ENCODE results near the gene SORCS2.
A peak's percentile ranks its signal among the peaks of the same experiment; 100 is the strongest.

Gene SORCS2

GRCh38 chr4:7192252-7193029 is at the start of gene SORCS2:
TSS of gene SORCS2 (plus strand) at chr4:7192538.
- H3K4me1 ChIP-seq (ENCODE audit: insufficient read depth, insufficient read length), result peaks cover 20% of the 10 kb centered on the region
- H3K27me3 ChIP-seq (ENCODE audit: insufficient read depth, insufficient read length), result peaks cover 54% of the 10 kb centered on the region
- DNase-seq (ENCODE audit: low read depth, low spot score), result peak; percentile 48

DNA sequence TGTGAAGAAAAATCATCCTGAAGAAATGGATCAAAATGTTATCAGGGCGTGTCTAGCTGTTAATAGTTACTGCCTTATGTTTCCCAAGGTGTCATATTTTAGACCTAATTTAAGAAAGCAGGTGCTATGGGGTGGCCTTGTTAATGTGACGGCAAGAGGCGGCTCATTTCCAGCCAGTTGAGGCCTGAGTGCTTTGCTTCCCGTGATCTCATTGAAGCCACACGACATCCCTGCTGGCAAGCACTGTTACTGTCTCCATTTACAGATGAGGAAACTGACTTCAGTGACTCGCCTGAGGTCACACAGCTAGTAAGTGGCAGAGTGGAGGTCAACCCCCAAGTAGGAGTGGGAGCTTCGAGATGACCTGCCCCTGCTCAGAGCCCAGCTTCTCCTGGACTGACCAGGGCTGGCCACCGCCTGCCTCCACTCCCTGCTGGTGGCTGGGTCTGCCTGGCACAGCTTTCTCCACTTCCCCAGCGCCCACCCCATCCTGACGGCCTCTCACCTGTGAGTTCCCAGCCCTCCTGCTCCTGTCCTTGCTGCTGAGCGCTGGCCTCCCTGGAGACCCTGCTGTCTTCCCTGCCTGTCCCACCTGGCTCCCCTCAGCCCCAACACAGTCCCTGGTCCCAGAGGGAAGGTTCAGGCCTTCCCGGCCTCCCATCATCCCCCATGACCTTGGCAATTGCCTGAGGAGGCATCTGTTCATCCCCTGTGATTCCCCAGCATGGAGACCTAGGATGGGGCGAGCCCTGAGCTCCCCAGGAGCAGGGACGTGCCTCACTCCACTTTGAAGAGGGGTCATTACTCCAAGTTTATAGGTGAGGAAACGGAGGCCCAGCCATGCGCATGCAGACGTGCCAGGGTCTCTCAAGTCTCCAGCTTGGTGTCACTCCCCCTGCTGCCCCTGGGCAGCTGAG is 47.7 kb upstream of the SORCS2 start:
- Histone ChIP-seq H3K4me3 (ENCODE audit: insufficient read length, low read depth) (no peak overlapping the region), H3K9me3 (ENCODE audit: insufficient read depth, low read length) (no peaks in the 10 kb centered on the region), H3K9ac (ENCODE audit: insufficient read length, low read depth) (no peak overlapping the region), H3K27me3 (ENCODE audit: insufficient read depth, insufficient read length) (no peaks in the 10 kb centered on the region), H3K4me1 (ENCODE audit: insufficient read depth, insufficient read length) (peaks cover 6% of the 10 kb centered on the region), H3K36me3 (ENCODE audit: insufficient read depth, insufficient read length, low read length) (no peaks in the 10 kb centered on the region)
- DNase-seq (ENCODE audit: low read depth, low spot score), result no peak
- TF ChIP-seq SUZ12 (IDR thresholded peaks at IDR 0.05; ENCODE audit: extremely low read depth, insufficient read depth, insufficient read length), result no peak
- TF ChIP-seq ZNF274 (IDR thresholded peaks at IDR 0.05; ENCODE audit: low read depth, low read length), result no peak
- TF ChIP-seq YY1 (IDR thresholded peaks at IDR 0.05; ENCODE audit: insufficient read depth, insufficient read length), result no peak

More at GRCh38 chr4:7192252-7193029, at the start of gene SORCS2:
- no peaks in the 10 kb centered on the region for H3K9me3 ChIP-seq (ENCODE audit: insufficient read depth, low read length)
- no peaks in the 10 kb centered on the region for H3K36me3 ChIP-seq (ENCODE audit: insufficient read depth, insufficient read length, low read length)
- peak within 1 kb of the TSS; percentile 79 for H3K9ac ChIP-seq (ENCODE audit: insufficient read length, low read depth)
- no peak for TF ChIP-seq YY1 (IDR thresholded peaks at IDR 0.05; ENCODE audit: insufficient read depth, insufficient read length)
- H3K4me3 ChIP-seq (ENCODE audit: insufficient read length, low read depth), result peak within 1 kb of the TSS; percentile 68

DNA sequence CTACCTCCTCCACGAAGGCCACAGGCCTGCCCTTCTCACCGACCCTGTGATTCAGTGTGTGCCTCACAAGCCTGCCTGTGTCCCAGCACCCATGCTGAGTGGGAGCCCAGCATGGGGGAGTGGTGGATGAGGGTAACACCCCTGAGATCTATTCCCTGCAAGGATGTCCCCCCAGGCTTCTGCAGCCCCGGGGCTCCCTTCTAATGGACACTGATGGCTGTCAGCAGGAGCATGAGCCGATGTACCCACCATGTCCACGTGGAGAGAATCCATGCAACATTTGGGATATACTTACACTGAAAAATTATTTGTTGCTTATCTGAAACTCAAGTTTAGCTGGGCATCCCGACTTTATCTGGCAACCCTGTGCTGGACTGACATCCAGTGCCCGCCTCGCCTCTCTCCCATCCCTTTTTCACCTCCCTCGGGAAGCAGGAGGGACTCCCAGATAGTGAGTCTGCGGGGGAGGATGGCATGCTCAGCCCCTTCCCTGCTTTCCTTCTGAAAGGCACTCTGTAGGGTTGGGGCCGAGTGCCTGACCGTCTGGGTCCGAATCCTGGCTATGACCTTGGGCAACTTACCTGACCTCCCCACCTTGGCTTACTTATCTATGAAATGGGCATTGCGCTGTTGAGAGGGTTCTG is 46.9 kb upstream of the SORCS2 start:
- H3K9ac ChIP-seq (ENCODE audit: insufficient read length, low read depth), result no peak overlapping the region
- no peaks in the 10 kb centered on the region for H3K9me3 ChIP-seq (ENCODE audit: insufficient read depth, low read length)
- no peaks in the 10 kb centered on the region for H3K36me3 ChIP-seq (ENCODE audit: insufficient read depth, insufficient read length, low read length)
- no peak for DNase-seq (ENCODE audit: low read depth, low spot score)
- H3K4me3 ChIP-seq (ENCODE audit: insufficient read length, low read depth), result no peak overlapping the region
- no peaks in the 10 kb centered on the region for H3K27me3 ChIP-seq (ENCODE audit: insufficient read depth, insufficient read length)
- no peak for TF ChIP-seq YY1 (IDR thresholded peaks at IDR 0.05; ENCODE audit: insufficient read depth, insufficient read length)
- TF ChIP-seq SUZ12 (IDR thresholded peaks at IDR 0.05; ENCODE audit: extremely low read depth, insufficient read depth, insufficient read length), result no peak
- TF ChIP-seq ZNF274 (IDR thresholded peaks at IDR 0.05; ENCODE audit: low read depth, low read length), result no peak
- H3K4me1 ChIP-seq (ENCODE audit: insufficient read depth, insufficient read length), result peaks cover 6% of the 10 kb centered on the region

- Histone ChIP-seq H3K9ac (ENCODE audit: insufficient read length, low read depth) (no peak overlapping the region), H3K4me3 (ENCODE audit: insufficient read length, low read depth) (no peak overlapping the region), H3K36me3 (ENCODE audit: insufficient read depth, insufficient read length, low read length) (no peaks in the 10 kb centered on the region), H3K9me3 (ENCODE audit: insufficient read depth, low read length) (no peaks in the 10 kb centered on the region), H3K4me1 (ENCODE audit: insufficient read depth, insufficient read length) (no peaks in the 10 kb centered on the region), H3K27me3 (ENCODE audit: insufficient read depth, insufficient read length) (no peaks in the 10 kb centered on the region)
- DNase-seq (ENCODE audit: low read depth, low spot score), result no peak
- TF ChIP-seq ZNF274 (IDR thresholded peaks at IDR 0.05; ENCODE audit: low read depth, low read length) (no peak), YY1 (IDR thresholded peaks at IDR 0.05; ENCODE audit: insufficient read depth, insufficient read length) (no peak), SUZ12 (IDR thresholded peaks at IDR 0.05; ENCODE audit: extremely low read depth, insufficient read depth, insufficient read length) (no peak)
Observed at GRCh38 chr4:7146059-7146785, 46.1 kb upstream of the SORCS2 start.

DNA sequence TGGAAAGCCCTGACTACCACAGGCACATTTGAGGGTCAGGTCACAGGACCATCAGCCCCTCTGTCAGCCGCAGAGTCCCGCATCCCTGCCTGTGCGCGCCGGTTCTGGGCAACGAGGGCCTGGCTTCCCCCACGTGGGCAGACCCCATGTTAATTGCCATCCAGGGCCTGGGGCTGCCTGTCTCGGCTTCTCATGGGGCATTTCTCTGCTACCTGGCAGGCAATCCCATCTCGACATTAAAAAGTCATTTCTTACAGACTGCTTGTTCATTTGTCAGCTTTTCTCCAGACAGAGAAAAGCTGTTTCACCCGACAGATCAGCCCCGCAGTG is 45.6 kb upstream of the SORCS2 start:
- Histone ChIP-seq H3K36me3 (ENCODE audit: insufficient read depth, insufficient read length, low read length) (no peaks in the 10 kb centered on the region), H3K27me3 (ENCODE audit: insufficient read depth, insufficient read length) (no peaks in the 10 kb centered on the region), H3K9me3 (ENCODE audit: insufficient read depth, low read length) (no peaks in the 10 kb centered on the region), H3K9ac (ENCODE audit: insufficient read length, low read depth) (no peak overlapping the region), H3K4me3 (ENCODE audit: insufficient read length, low read depth) (no peak overlapping the region), H3K4me1 (ENCODE audit: insufficient read depth, insufficient read length) (no peaks in the 10 kb centered on the region)
- TF ChIP-seq ZNF274 (IDR thresholded peaks at IDR 0.05; ENCODE audit: low read depth, low read length) (no peak), SUZ12 (IDR thresholded peaks at IDR 0.05; ENCODE audit: extremely low read depth, insufficient read depth, insufficient read length) (no peak), YY1 (IDR thresholded peaks at IDR 0.05; ENCODE audit: insufficient read depth, insufficient read length) (no peak)
- no peak for DNase-seq (ENCODE audit: low read depth, low spot score)

GRCh38 chr4:7147261-7147660 is 45.1 kb upstream of the SORCS2 start:
- no peak for DNase-seq (ENCODE audit: low read depth, low spot score)
- no peaks in the 10 kb centered on the region for H3K36me3 ChIP-seq (ENCODE audit: insufficient read depth, insufficient read length, low read length)
- no peak for TF ChIP-seq ZNF274 (IDR thresholded peaks at IDR 0.05; ENCODE audit: low read depth, low read length)
- no peak for TF ChIP-seq YY1 (IDR thresholded peaks at IDR 0.05; ENCODE audit: insufficient read depth, insufficient read length)
- no peak for TF ChIP-seq SUZ12 (IDR thresholded peaks at IDR 0.05; ENCODE audit: extremely low read depth, insufficient read depth, insufficient read length)
- H3K9ac ChIP-seq (ENCODE audit: insufficient read length, low read depth), result no peak overlapping the region
- no peaks in the 10 kb centered on the region for H3K27me3 ChIP-seq (ENCODE audit: insufficient read depth, insufficient read length)
- H3K4me3 ChIP-seq (ENCODE audit: insufficient read length, low read depth), result no peak overlapping the region
- no peaks in the 10 kb centered on the region for H3K4me1 ChIP-seq (ENCODE audit: insufficient read depth, insufficient read length)
- H3K9me3 ChIP-seq (ENCODE audit: insufficient read depth, low read length), result no peaks in the 10 kb centered on the region
